Measurements from ENCODE around the gene C10orf71. TPM values are rescaled to one million over a fixed set of nuclear protein-coding genes. Genes with fewer than 3 reads are reported as not detected.

The C10orf71 gene
- total RNA-seq, 5 donors from 2014 or later (not counting 1 experiment from before 2014, with no cell fraction given): not detected

- CTCF ChIA-PET: no interaction called here
- DNase-seq: no peak
- Histone ChIP-seq H3K4me3 (ENCODE audit: control insufficient read depth in 1 of 2, extremely low read depth in 1 of 2, low read length in 1 of 2) (no peak overlapping the region), H3K4me1 (ENCODE audit: control insufficient read depth in 1 of 2, extremely low read depth in 1 of 2, insufficient read depth in 2 of 2, low read length in 2 of 2) (no peaks in the 10 kb centered on the region), H3K27ac (ENCODE audit: low read length) (no peak overlapping the region), H3K9me3 (no peaks in the 10 kb centered on the region), H3K27me3 (replicated peaks in 1 of 2; ENCODE audit: control insufficient read depth in 2 of 2, extremely low read depth in 1 of 2, insufficient read depth in 2 of 2, low read length in 1 of 2) (peaks cover 0 to 8% of the 10 kb centered on the region in 2 experiments), H3K36me3 (ENCODE audit: control insufficient read depth in 2 of 2, extremely low read depth in 1 of 2, insufficient read depth in 1 of 2, low read length in 1 of 2) (no peaks in the 10 kb centered on the region)
- WGBS (ENCODE audit: insufficient coverage): no CpG with 5 or more reads among the region's 2 CpGs
- H3K36me3 Mint-ChIP-seq: no peaks in the 10 kb centered on the region
- ATAC-seq (replicated peaks in 1 of 4): no peak
- peaks cover 0 to 3% of the 10 kb centered on the region in 2 donors for H3K27me3 Mint-ChIP-seq
- H3K4me3 Mint-ChIP-seq: no peak overlapping the region
- H3K4me1 Mint-ChIP-seq: no peaks in the 10 kb centered on the region
- POLR2A ChIA-PET: no interaction called here
- no peaks in the 10 kb centered on the region for H3K9me3 Mint-ChIP-seq
- H3K27ac Mint-ChIP-seq: no peak overlapping the region
Measured at GRCh38 chr10:49320191-49320590, 21.2 kb downstream of the C10orf71 start.

GRCh38 chr10:49321021-49321420 is 22.1 kb downstream of the C10orf71 start:
- no peak overlapping the region for H3K27ac ChIP-seq (ENCODE audit: low read length)
- POLR2A ChIA-PET: interaction anchor here in 1 of 2 donors (0.7 kb wide), 1 partner anchor 91 kb away, joined by 5 read pairs; no protein-coding TSS in a partner anchor
- Mint-ChIP-seq H3K27ac (no peak overlapping the region), H3K4me1 (no peaks in the 10 kb centered on the region), H3K36me3 (no peaks in the 10 kb centered on the region), H3K27me3 (peaks cover 0 to 3% of the 10 kb centered on the region in 2 donors), H3K9me3 (no peaks in the 10 kb centered on the region), H3K4me3 (no peak overlapping the region)
- ATAC-seq (replicated peaks in 1 of 4) (no peak), DNase-seq (no peak)
- no peaks in the 10 kb centered on the region for H3K4me1 ChIP-seq (ENCODE audit: control insufficient read depth in 1 of 2, extremely low read depth in 1 of 2, insufficient read depth in 2 of 2, low read length in 2 of 2)
- H3K27me3 ChIP-seq (replicated peaks in 1 of 2; ENCODE audit: control insufficient read depth in 2 of 2, extremely low read depth in 1 of 2, insufficient read depth in 2 of 2, low read length in 1 of 2): peaks cover 0 to 11% of the 10 kb centered on the region in 2 experiments
- CTCF ChIA-PET: no interaction called here
- H3K4me3 ChIP-seq (ENCODE audit: control insufficient read depth in 1 of 2, extremely low read depth in 1 of 2, low read length in 1 of 2): no peak overlapping the region
- no peaks in the 10 kb centered on the region for H3K36me3 ChIP-seq (ENCODE audit: control insufficient read depth in 2 of 2, extremely low read depth in 1 of 2, insufficient read depth in 1 of 2, low read length in 1 of 2)
- no peaks in the 10 kb centered on the region for H3K9me3 ChIP-seq
- 30% methylated on average over 1 of the region's 3 CpGs for WGBS (ENCODE audit: insufficient coverage)

- no peaks in the 10 kb centered on the region for H3K4me1 ChIP-seq (ENCODE audit: control insufficient read depth in 1 of 2, extremely low read depth in 1 of 2, insufficient read depth in 2 of 2, low read length in 2 of 2)
- POLR2A ChIA-PET: no interaction called here
- CTCF ChIA-PET: no interaction called here
Measured at GRCh38 chr10:49322371-49323170, 23.6 kb downstream of the C10orf71 start.

GRCh38 chr10:49323171-49323895 is 24.4 kb downstream of the C10orf71 start:
- Histone ChIP-seq H3K4me3 (ENCODE audit: control insufficient read depth in 1 of 2, extremely low read depth in 1 of 2, low read length in 1 of 2) (no peak overlapping the region), H3K36me3 (ENCODE audit: control insufficient read depth in 2 of 2, extremely low read depth in 1 of 2, insufficient read depth in 1 of 2, low read length in 1 of 2) (no peaks in the 10 kb centered on the region), H3K4me1 (ENCODE audit: control insufficient read depth in 1 of 2, extremely low read depth in 1 of 2, insufficient read depth in 2 of 2, low read length in 2 of 2) (no peaks in the 10 kb centered on the region), H3K27ac (ENCODE audit: low read length) (no peak overlapping the region), H3K27me3 (replicated peaks in 1 of 2; ENCODE audit: control insufficient read depth in 2 of 2, extremely low read depth in 1 of 2, insufficient read depth in 2 of 2, low read length in 1 of 2) (peaks cover 0 to 11% of the 10 kb centered on the region in 2 experiments), H3K9me3 (no peaks in the 10 kb centered on the region)
- no peak overlapping the region for H3K27ac Mint-ChIP-seq
- DNase-seq (no peak), ATAC-seq (replicated peaks in 1 of 4) (no peak)
- no peak overlapping the region for H3K4me3 Mint-ChIP-seq
- H3K9me3 Mint-ChIP-seq: no peaks in the 10 kb centered on the region
- ChIA-PET POLR2A (no interaction called here), CTCF (no interaction called here)
- peaks cover 0 to 3% of the 10 kb centered on the region in 2 donors for H3K27me3 Mint-ChIP-seq
- WGBS (ENCODE audit: insufficient coverage): 57% methylated on average over 5 of the region's 7 CpGs
- no peaks in the 10 kb centered on the region for H3K36me3 Mint-ChIP-seq
- H3K4me1 Mint-ChIP-seq: no peaks in the 10 kb centered on the region

More at GRCh38 chr10:49322371-49323170, 23.6 kb downstream of the C10orf71 start:
- Mint-ChIP-seq H3K27me3 (peaks cover 0 to 3% of the 10 kb centered on the region in 2 donors), H3K27ac (no peak overlapping the region), H3K9me3 (no peaks in the 10 kb centered on the region), H3K36me3 (no peaks in the 10 kb centered on the region), H3K4me3 (no peak overlapping the region), H3K4me1 (no peaks in the 10 kb centered on the region)
- Histone ChIP-seq H3K4me3 (ENCODE audit: control insufficient read depth in 1 of 2, extremely low read depth in 1 of 2, low read length in 1 of 2) (no peak overlapping the region), H3K36me3 (ENCODE audit: control insufficient read depth in 2 of 2, extremely low read depth in 1 of 2, insufficient read depth in 1 of 2, low read length in 1 of 2) (no peaks in the 10 kb centered on the region), H3K9me3 (no peaks in the 10 kb centered on the region), H3K27me3 (replicated peaks in 1 of 2; ENCODE audit: control insufficient read depth in 2 of 2, extremely low read depth in 1 of 2, insufficient read depth in 2 of 2, low read length in 1 of 2) (peaks cover 0 to 11% of the 10 kb centered on the region in 2 experiments), H3K27ac (ENCODE audit: low read length) (no peak overlapping the region)
- ATAC-seq (replicated peaks in 1 of 4) (no peak), DNase-seq (no peak)
- 89% methylated on average over 23 of the region's 26 CpGs for WGBS (ENCODE audit: insufficient coverage)

GRCh38 chr10:49323896-49324270 is 24.9 kb downstream of the C10orf71 start:
- H3K27me3 ChIP-seq (replicated peaks in 1 of 2; ENCODE audit: control insufficient read depth in 2 of 2, extremely low read depth in 1 of 2, insufficient read depth in 2 of 2, low read length in 1 of 2): peaks cover 0 to 11% of the 10 kb centered on the region in 2 experiments
- Mint-ChIP-seq H3K4me1 (no peaks in the 10 kb centered on the region), H3K36me3 (no peaks in the 10 kb centered on the region), H3K4me3 (no peak overlapping the region), H3K9me3 (no peaks in the 10 kb centered on the region), H3K27me3 (peaks cover 0 to 5% of the 10 kb centered on the region in 2 donors), H3K27ac (no peak overlapping the region)
- H3K4me1 ChIP-seq (ENCODE audit: control insufficient read depth in 1 of 2, extremely low read depth in 1 of 2, insufficient read depth in 2 of 2, low read length in 2 of 2): no peaks in the 10 kb centered on the region
- no peak overlapping the region for H3K27ac ChIP-seq (ENCODE audit: low read length)
- 89% methylated on average over 3 of the region's 9 CpGs for WGBS (ENCODE audit: insufficient coverage)
- no peak for ATAC-seq (replicated peaks in 1 of 4)
- no peaks in the 10 kb centered on the region for H3K36me3 ChIP-seq (ENCODE audit: control insufficient read depth in 2 of 2, extremely low read depth in 1 of 2, insufficient read depth in 1 of 2, low read length in 1 of 2)
- no peak for DNase-seq
- no peaks in the 10 kb centered on the region for H3K9me3 ChIP-seq
- no peak overlapping the region for H3K4me3 ChIP-seq (ENCODE audit: control insufficient read depth in 1 of 2, extremely low read depth in 1 of 2, low read length in 1 of 2)
- ChIA-PET CTCF (no interaction called here), POLR2A (no interaction called here)

- H3K4me3 Mint-ChIP-seq: no peak overlapping the region
- Histone ChIP-seq H3K27ac (ENCODE audit: low read length) (no peak overlapping the region), H3K4me1 (ENCODE audit: control insufficient read depth in 1 of 2, extremely low read depth in 1 of 2, insufficient read depth in 2 of 2, low read length in 2 of 2) (no peaks in the 10 kb centered on the region), H3K4me3 (ENCODE audit: control insufficient read depth in 1 of 2, extremely low read depth in 1 of 2, low read length in 1 of 2) (no peak overlapping the region), H3K27me3 (replicated peaks in 1 of 2; ENCODE audit: control insufficient read depth in 2 of 2, extremely low read depth in 1 of 2, insufficient read depth in 2 of 2, low read length in 1 of 2) (peaks cover 0 to 11% of the 10 kb centered on the region in 2 experiments), H3K36me3 (ENCODE audit: control insufficient read depth in 2 of 2, extremely low read depth in 1 of 2, insufficient read depth in 1 of 2, low read length in 1 of 2) (no peaks in the 10 kb centered on the region), H3K9me3 (no peaks in the 10 kb centered on the region)
- POLR2A ChIA-PET: no interaction called here
- no peak overlapping the region for H3K27ac Mint-ChIP-seq
- ATAC-seq (replicated peaks in 1 of 4) (no peak), DNase-seq (no peak)
- H3K27me3 Mint-ChIP-seq: peaks cover 0 to 11% of the 10 kb centered on the region in 2 donors
- CTCF ChIA-PET: no interaction called here
- H3K4me1 Mint-ChIP-seq: no peaks in the 10 kb centered on the region
- H3K9me3 Mint-ChIP-seq: no peaks in the 10 kb centered on the region
- WGBS (ENCODE audit: insufficient coverage): 82% methylated on average over 3 of the region's 4 CpGs
- no peaks in the 10 kb centered on the region for H3K36me3 Mint-ChIP-seq
Measured at GRCh38 chr10:49324711-49325110, 25.7 kb downstream of the C10orf71 start.
